H1 (cell line): ENCODE results near the gene TP53I11. TPM values are rescaled to one million over a fixed set of nuclear protein-coding genes. Genes with fewer than 3 reads are reported as not detected.

Experiments used
- CBX8 ChIP-seq: fragments of 300-800, 300-1000 bp; sonication (generic); IDR thresholded peaks from 2 replicates; pipeline ENCODE4 v1.7.1; 2016; ENCODE audit warnings: low read depth, low read length, borderline replicate concordance
- TCF12 ChIP-seq: IDR thresholded peaks from 2 replicates; pipeline ENCODE4 v1.6.1; 2011; ENCODE audit warnings: low read depth, mild to moderate bottlenecking, low read length
- polyA plus RNA-seq, 7 experiments: library from polyadenylated mRNA; depleted of rRNA in 3 of 7; stranded (reverse) in 5 of 7; unstranded in 2 of 7; fragments of >200 nt in 5 of 7; fragments of 200-250 nt in 2 of 7; gene quantifications; 1 replicate in 5 of 7; 2 replicates in 1 of 7; 4 replicates in 1 of 7; pipeline versions ENCODE4 v1.2.1 to v1.2.3, GENCODE V29; 2011 to 2013; ENCODE audit warnings: missing spikeins in 2 of 7, mixed read lengths in 2 of 7
- total RNA-seq: library from RNA; stranded (reverse); fragmentation: NEBNext Ultra II Directional; extraction: Animal tissue kit (Norgen Biotek cat#: 25700); gene quantifications from 2 replicates; pipeline ENCODE4 v1.2.1, GENCODE V29; 2021

TP53I11 gene
- total and polyA plus RNA-seq, 2 of the 8 experiments (the other 6 are each of a cell fraction or from before 2014, with no cell fraction given), result 34.0 to 46.3 TPM

DNA sequence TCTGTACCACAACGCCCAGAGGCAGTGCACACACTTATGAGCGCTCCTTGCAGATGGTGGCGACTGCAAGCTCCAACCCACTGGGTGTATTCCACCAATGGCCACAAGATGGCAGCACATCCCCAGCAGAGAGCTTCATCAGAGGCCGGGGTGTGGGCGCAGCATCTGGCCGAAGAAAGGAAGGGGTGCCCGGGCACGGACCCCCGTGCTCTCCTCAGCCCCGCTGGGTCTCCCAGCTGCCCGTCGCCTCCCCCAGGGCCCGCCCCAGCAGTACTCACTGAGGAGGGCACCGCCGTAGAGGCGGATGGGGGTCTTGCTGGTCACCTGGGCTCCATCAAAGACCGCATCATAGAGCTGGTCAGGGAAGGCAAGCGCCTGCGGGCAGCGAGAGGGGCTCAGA is 14.2 kb downstream of the TP53I11 start (continued):
- TF ChIP-seq TCF12 (0 out of 2 replicates have a peak, but pooled peaks have one; percentile 18), CBX8 (no peak)
- TF ChIP-seq, all 59 proteins: peak for 8
